ENCODE results near the gene MYH4.

The MYH4 gene

DNA sequence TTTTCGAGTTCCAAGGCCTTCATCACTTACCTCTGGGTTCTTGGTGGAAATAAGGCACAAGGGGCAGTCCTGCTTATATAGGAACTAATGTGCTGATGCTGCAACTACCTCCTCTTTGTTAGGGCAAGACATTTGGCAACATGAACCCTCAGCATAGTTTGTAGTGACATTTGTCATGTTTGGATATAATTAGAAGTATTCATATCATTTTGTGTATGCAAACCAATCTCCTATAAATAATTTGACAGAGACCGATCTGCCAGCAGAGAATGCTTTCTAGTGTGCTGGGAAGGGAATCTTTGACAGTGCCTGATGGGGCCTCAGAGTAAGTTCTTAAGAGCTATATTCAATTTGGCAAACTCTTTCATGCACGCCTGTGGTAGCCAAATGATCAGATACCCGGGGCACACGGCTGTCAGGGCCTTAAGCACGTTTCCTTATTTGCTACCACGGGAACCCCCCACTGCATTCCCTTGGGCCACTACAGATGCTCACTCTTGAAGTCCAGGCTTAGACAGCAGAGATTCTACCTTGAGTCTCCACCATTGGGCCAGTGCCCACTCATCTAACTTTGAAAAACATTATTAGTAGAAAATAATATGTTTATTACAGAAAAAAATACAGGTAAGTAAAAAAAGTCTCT lies 47.3 kb downstream of the MYH4 start, which contains the start of gene MYH8:
Gene MYH8 (minus strand): TSS at position 51 of the 643 bp plus-strand sequence. CDS start 1,723 bp downstream, outside the sequence.
- no peak for DNase-seq (ENCODE audit: low read depth in 2 of 2)

DNA sequence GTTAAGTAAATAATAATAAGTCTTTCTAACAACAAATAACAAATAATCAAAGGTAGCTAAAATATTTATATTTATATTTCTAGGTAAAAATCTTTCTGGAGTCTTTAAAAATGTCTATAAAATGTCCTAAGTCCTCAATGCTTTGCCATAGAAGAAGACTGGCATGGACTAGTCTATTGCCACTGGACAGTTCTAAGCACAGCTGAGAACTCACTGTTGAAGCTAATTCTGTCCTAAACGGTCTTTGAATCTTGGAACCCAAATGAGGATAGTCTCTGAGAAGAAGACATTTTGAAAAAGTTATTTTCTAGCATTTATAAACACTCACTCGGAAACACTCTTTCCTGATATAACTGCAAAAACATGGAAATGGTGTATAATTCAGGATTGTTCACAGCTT lies 48.1 kb downstream of the MYH4 start:
- no peak for DNase-seq (ENCODE audit: low read depth in 2 of 2)

DNA sequence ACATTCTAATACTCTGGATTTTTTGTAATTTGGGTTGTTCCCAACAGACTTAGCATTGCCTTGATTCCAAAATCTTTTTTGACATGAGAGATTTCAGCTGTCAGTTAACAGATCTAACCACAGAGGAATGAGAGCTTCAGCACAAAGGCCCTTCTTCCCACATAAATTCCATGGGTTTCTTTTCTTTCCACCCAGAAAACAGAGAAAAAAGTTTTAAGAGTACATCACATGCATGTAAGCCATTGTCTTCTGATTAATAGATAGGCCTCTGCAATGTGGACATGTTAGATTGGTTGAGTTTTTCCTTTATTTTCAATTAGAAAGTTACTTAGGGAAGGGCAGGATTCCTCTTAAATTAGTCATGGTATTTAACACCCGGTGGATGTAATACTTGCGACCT lies 48.5 kb downstream of the MYH4 start:
- no peak for DNase-seq (ENCODE audit: low read depth in 2 of 2)

DNA sequence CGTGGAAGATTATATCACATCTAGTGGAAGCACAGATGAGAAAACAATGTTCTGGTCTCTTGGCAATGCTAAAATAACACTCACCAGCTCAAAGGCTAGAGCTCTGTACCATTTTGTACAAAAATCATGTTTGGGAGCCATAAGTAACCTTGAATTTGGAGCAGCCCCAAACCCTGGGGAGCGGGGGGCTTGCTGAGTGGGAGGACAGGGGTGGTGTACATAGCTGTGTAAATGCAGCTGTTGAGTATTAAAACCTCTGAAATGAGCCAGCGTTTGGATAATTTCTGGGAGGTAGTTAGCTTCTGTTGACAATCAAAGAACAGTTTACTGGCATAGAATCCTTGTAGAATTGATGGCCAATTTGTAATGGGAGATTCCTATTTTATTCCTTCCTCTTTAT lies 51.9 kb downstream of the MYH4 start:
- DNase-seq (ENCODE audit: low read depth in 2 of 2): no peak

DNA sequence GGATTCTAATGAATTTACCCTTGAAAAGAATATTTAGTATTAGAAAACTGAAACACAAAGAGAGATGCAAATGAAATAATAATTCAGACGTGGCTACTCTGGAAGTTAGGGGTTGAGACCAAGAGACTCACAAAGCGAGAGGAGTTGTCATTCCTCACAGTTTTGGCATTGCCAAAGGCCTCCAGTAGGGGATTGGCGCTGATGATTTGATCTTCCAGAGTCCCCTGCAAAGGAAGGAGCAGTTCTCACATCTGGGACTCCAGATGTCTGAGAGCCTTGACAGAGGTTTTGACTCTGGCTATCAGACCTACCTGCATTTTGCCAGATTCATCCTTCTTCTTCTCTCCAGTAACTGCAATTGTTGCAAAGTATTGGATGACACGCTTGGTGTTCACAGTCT lies 54.2 kb downstream of the MYH4 start:
- DNase-seq (ENCODE audit: low read depth in 2 of 2): no peak

DNA sequence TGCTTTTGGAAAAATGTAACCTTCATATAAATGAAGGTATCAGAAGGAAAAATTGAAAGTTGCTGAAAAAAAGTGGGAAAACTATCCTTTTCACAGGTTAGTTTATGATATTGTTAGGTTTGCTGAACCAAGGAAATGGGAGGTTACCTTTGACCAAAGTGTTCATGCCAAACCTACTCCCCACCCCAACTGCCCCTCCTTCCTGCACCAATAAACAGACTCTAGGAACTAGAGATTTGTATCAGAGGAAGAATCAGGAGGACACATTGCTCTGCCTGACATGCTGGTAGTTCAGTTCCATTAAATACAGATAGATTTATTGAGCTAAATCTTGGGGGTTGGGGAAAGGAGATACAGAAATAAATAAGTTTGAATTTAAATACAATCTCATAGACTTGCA lies 65.8 kb downstream of the MYH4 start:
- DNase-seq (ENCODE audit: low read depth in 2 of 2): no peak

DNA sequence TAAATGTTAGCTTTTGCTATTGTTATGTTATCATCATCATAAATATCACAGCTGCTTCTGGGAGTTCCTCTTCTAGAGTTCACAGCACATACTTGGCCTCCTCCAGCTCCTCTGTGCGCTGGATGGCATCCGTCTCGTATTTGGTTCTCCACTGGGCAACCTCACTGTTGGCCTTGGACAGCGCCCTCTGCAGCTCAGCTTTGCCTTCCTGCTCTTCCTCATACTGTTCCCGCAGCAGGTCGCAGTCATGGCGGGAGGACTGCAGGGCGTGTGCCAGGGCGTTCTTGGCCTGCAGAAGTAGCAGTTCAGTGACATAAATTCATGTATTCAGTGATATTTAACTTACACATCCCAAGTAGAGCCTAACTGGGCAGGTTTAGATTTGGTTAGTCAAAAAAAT lies 71.0 kb downstream of the MYH4 start:
- DNase-seq (ENCODE audit: low read depth in 2 of 2): no peak

DNA sequence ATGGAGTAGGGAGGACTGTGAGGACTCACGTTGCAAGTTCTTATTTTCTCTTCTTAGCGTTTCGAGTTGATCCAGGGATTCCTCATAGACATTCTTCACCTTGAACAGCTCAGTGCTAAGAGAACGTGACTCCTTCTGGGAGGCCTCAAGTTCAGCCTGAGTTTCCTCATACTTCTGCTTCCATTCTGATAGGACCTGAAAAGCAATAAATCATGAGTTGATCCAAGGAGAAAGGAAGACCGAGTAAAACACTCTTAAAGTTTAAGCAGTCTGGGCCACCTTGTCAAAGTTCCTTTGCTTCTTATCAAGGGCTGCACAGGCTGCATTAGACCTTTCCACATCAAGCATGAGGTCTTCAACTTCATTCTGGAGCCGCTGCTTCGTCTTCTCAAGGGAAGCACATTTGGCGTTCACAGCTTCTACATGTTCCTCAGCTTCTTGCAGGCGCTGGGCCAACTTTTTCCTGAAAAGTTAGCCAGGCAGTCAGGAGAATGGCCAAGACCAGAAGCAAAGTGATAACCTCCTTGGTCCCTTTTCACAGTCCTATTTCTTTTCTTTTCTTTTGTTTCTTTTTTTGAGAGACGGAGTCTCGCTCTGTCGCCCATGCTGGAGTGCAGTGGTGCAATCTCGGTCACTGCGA lies 72.7 kb downstream of the MYH4 start:
- DNase-seq (ENCODE audit: low read depth in 2 of 2): no peak

DNA sequence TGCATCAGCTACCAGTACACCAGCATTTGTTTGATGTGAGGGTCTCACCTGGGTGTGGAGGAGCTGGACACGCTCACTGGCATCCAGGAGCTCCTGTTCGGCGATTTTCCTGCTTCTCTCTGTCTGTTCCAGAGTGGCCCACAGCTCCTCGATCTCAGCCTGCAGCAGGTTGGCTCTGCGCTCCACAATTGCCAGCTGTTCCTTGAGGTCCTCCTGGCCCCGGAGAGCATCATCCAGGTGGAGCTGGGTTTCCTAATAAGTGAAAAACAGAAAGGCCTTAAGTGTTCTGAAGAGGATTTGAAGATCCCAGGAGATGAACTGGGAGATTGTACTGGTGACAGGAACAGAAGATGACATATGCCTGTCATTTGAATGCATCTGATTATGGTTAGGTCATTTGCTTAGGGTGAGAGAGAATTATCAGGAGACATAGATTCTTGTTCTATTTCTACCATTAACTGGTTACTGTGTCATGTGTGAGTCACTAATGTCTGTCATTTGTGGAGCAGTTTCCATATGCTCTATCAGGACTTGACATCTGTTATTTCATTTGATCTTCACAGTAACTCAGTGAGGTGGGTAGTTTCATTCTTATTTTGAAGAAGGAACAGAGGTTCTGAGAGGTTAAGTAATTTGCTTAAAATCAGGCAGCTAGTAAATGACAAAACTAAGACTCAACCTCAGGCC lies 75.0 kb downstream of the MYH4 start:
- DNase-seq (ENCODE audit: low read depth in 2 of 2): no peak

Data from stimulated activated CD4-positive, alpha-beta T cell treated with anti-CD3 and anti-CD28 coated beads, Interleukin-4, amount 100 ng/mL, for 48 hours (primary cell).